Mammary epithelial cell (primary cell): ENCODE results near the gene CD200R1L.

Experiments used
- EZH2 ChIP-seq: IDR thresholded peaks from 2 replicates; pipeline ENCODE4 v1.6.1; 2012; ENCODE audit warnings: low read length, inconsistent platforms, borderline replicate concordance
- TF ChIP-seq, protein P1 (sequence below), 2 donors: IDR thresholded peaks in 1 of 2; conservative IDR thresholded peaks in 1 of 2; 2 replicates each; pipeline ENCODE4 v1.5.1; 2011 to 2012; ENCODE audit warnings: inconsistent platforms in 2 of 2, low read length in 2 of 2, mild to moderate bottlenecking in 2 of 2, control low read depth in 1 of 2, low read depth in 1 of 2; ENCODE audit not compliant: insufficient read depth in 1 of 2; ENCODE audit errors: extremely low read depth in 1 of 2

DNA sequence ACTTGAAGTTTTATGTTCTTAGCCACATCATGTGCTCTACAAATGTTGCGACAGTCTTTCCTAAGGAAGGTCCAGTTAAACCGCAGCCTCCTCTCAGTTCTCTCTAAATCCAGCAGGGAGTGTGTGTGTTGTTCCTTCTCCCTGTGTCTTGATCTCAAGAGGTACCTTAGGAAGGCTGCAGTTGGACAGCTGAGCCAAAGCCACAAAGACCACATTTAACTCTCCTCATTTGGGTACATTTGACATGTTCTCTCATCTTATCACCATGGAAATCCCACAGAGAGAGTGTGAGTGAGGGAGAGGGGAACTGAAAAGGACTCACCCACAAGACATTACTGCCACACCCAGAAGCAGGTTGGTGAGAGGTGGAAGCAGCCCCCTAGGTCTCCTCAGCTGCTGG, 79.5 kb downstream of the CD200R1L start:
- TF ChIP-seq, protein P1, sequence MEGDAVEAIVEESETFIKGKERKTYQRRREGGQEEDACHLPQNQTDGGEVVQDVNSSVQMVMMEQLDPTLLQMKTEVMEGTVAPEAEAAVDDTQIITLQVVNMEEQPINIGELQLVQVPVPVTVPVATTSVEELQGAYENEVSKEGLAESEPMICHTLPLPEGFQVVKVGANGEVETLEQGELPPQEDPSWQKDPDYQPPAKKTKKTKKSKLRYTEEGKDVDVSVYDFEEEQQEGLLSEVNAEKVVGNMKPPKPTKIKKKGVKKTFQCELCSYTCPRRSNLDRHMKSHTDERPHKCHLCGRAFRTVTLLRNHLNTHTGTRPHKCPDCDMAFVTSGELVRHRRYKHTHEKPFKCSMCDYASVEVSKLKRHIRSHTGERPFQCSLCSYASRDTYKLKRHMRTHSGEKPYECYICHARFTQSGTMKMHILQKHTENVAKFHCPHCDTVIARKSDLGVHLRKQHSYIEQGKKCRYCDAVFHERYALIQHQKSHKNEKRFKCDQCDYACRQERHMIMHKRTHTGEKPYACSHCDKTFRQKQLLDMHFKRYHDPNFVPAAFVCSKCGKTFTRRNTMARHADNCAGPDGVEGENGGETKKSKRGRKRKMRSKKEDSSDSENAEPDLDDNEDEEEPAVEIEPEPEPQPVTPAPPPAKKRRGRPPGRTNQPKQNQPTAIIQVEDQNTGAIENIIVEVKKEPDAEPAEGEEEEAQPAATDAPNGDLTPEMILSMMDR (conservative IDR thresholded peaks at IDR 0.05 in 1 of 2, IDR thresholded peaks at IDR 0.05 in 1 of 2; ENCODE audit: extremely low read depth in 1 of 2, insufficient read depth in 1 of 2, low read depth in 1 of 2, low read length in 2 of 2) = no peak
- TF ChIP-seq EZH2 = no peak
